HG02610 (cell line): ENCODE data around the gene SLC13A1.
"Not testable (repeated sequence)": the region's sequence is repeated elsewhere in the genome, so short reads cannot be mapped to it uniquely, and the experiment has no call there.

Source experiments
- ATAC-seq: cut with Tn5 transposase; IDR thresholded peaks from one replicate; pipeline ENCODE4 v1.9.1; 2021; ENCODE audit warnings: mild to moderate bottlenecking, moderate library complexity; ENCODE audit not compliant: unreplicated experiment

Gene SLC13A1

GRCh38 chr7:123199883-123200282 is at the start of gene SLC13A1:
SLC13A1 (minus strand) TSS chr7:123199969; CDS start chr7:123199946, 23 bp downstream.
- ATAC-seq = no peak

- no peak for ATAC-seq
Measured at GRCh38 chr7:123244768-123245167, 45.0 kb upstream of the SLC13A1 start.

GRCh38 chr7:123242467-123243092 is 42.8 kb upstream of the SLC13A1 start:
- ATAC-seq = no peak

- ATAC-seq = no peak
Measured at GRCh38 chr7:123241809-123242208, 42.0 kb upstream of the SLC13A1 start.

- ATAC-seq = no peak
Measured at GRCh38 chr7:123231021-123232000, 31.5 kb upstream of the SLC13A1 start.

GRCh38 chr7:123230603-123231002 is 30.8 kb upstream of the SLC13A1 start:
- no peak for ATAC-seq

GRCh38 chr7:123230147-123230546 is 30.4 kb upstream of the SLC13A1 start:
- ATAC-seq = no peak

- ATAC-seq = no peak
Measured at GRCh38 chr7:123229426-123229825, 29.7 kb upstream of the SLC13A1 start.

GRCh38 chr7:123227666-123228065 is 27.9 kb upstream of the SLC13A1 start:
- ATAC-seq = not testable (repeated sequence)

GRCh38 chr7:123220396-123220795 is 20.6 kb upstream of the SLC13A1 start:
- ATAC-seq = no peak

GRCh38 chr7:123218866-123219265 is 19.1 kb upstream of the SLC13A1 start:
- ATAC-seq = no peak

GRCh38 chr7:123216825-123217224 is 17.1 kb upstream of the SLC13A1 start:
- no peak for ATAC-seq

- ATAC-seq = no peak
Measured at GRCh38 chr7:123215350-123215749, 15.6 kb upstream of the SLC13A1 start.

- ATAC-seq = peak; percentile 69
Measured at GRCh38 chr7:123211545-123211944, 11.8 kb upstream of the SLC13A1 start.

GRCh38 chr7:123210986-123211385 is 11.2 kb upstream of the SLC13A1 start:
- ATAC-seq = no peak

- ATAC-seq = no peak
Measured at GRCh38 chr7:123209786-123210185, 10.0 kb upstream of the SLC13A1 start.

GRCh38 chr7:123208793-123209192 is 9.0 kb upstream of the SLC13A1 start:
- ATAC-seq = no peak

GRCh38 chr7:123204206-123204835 is 4.6 kb upstream of the SLC13A1 start:
- no peak for ATAC-seq

- ATAC-seq = no peak
Measured at GRCh38 chr7:123201901-123202300, 2.1 kb upstream of the SLC13A1 start.

- ATAC-seq = no peak
Measured at GRCh38 chr7:123198668-123199652, 809 bp downstream of the SLC13A1 start.
